ENCODE results near the gene ABHD8. TPM values are rescaled to one million over a fixed set of nuclear protein-coding genes. Genes with fewer than 3 reads are reported as not detected.

The ABHD8 gene
- total and polyA plus RNA-seq, 2 of the 13 experiments (the other 11 are each of a cell fraction or from before 2014, with no cell fraction given) = 6.3 to 7.2 TPM

- 0 out of 2 replicates have a peak, but pooled peaks have one; percentile 29 for TF ChIP-seq ZHX2 (IDR thresholded peaks at IDR 0.05; ENCODE audit: low read depth)
- TF ChIP-seq ZHX2 (CRISPR knock-in tag; IDR thresholded peaks at IDR 0.05; ENCODE audit: borderline replicate concordance) = no peak
- peak; percentile 88 for TF ChIP-seq ZFP91 (CRISPR knock-in tag; IDR thresholded peaks at IDR 0.05; ENCODE audit: borderline replicate concordance)
- TF ChIP-seq ZFP1 (CRISPR knock-in tag; IDR thresholded peaks at IDR 0.05) = peak; percentile 32; the same call in 1 of the 2 replicates
- TF ChIP-seq SNAPC5 (CRISPR knock-in tag; IDR thresholded peaks at IDR 0.05; ENCODE audit: borderline replicate concordance) = no peak
- peak; percentile 94 for TF ChIP-seq BORCS8-MEF2B (CRISPR knock-in tag; IDR thresholded peaks at IDR 0.05)
- no peak for TF ChIP-seq TCF12 (IDR thresholded peaks at IDR 0.05)
- peak; percentile 97 for TF ChIP-seq TCF12 (CRISPR knock-in tag; IDR thresholded peaks at IDR 0.05)
- TF ChIP-seq ZNF501 (CRISPR knock-in tag; IDR thresholded peaks at IDR 0.05) = peak; percentile 56; the same call in 1 of the 2 replicates
- TF ChIP-seq ZNF224 (CRISPR knock-in tag; IDR thresholded peaks at IDR 0.05) = peak; percentile 55; the same call in 1 of the 2 replicates
- TF ChIP-seq SMARCC2 (IDR thresholded peaks at IDR 0.05) = no peak
- peak; percentile 53; the same call in 1 of the 2 replicates for TF ChIP-seq ZNF205 (CRISPR knock-in tag; IDR thresholded peaks at IDR 0.05)
- TF ChIP-seq RNF2 (conservative IDR thresholded peaks at IDR 0.05; ENCODE audit: low read depth) = no peak
- peak; percentile 99 for TF ChIP-seq BCL6 (CRISPR knock-in tag; IDR thresholded peaks at IDR 0.05)
- peak; percentile 50; the same call in 1 of the 2 replicates for TF ChIP-seq KLF6 (CRISPR knock-in tag; IDR thresholded peaks at IDR 0.05)
- 0 out of 2 replicates have a peak, but pooled peaks have one; percentile 10 for TF ChIP-seq ZBTB21 (CRISPR knock-in tag; IDR thresholded peaks at IDR 0.05)
- TF ChIP-seq ZNF430 (CRISPR knock-in tag; IDR thresholded peaks at IDR 0.05) = peak; percentile 94
- no peak for TF ChIP-seq CBX2 (IDR thresholded peaks at IDR 0.05; ENCODE audit: low read depth, low read length)
- no peak for TF ChIP-seq CBX2 (CRISPR knock-in tag; IDR thresholded peaks at IDR 0.05; ENCODE audit: low read depth)
- peak; percentile 65; the same call in 1 of the 2 replicates for TF ChIP-seq GMEB1 (CRISPR knock-in tag; IDR thresholded peaks at IDR 0.05; ENCODE audit: borderline replicate concordance)
- peak; percentile 86 for TF ChIP-seq POGZ (CRISPR knock-in tag; IDR thresholded peaks at IDR 0.05)
- TF ChIP-seq ZNF33B (CRISPR knock-in tag; IDR thresholded peaks at IDR 0.05) = peak; percentile 39; the same call in 1 of the 2 replicates
These were observed 55.0 kb downstream of the ABHD8 start (continued) for GRCh38 chr19:17248011-17248776.
